ENCODE data around the gene DHX35. TPM values are rescaled to one million over a fixed set of nuclear protein-coding genes. Genes with fewer than 3 reads are reported as not detected.
A peak's percentile ranks its signal among the peaks of the same experiment; 100 is the strongest.

Gene DHX35
- total and polyA plus RNA-seq, 2 of the 13 experiments (the other 11 are each of a cell fraction or from before 2014, with no cell fraction given), result 25.8 to 28.7 TPM

GRCh38 chr20:38999965-39000910 lies 38.1 kb downstream of the DHX35 start (continued):
- no peak for TF ChIP-seq NR2C2 (CRISPR knock-in tag; IDR thresholded peaks at IDR 0.05; ENCODE audit: borderline replicate concordance)
- no peak; the same call in 1 of the 2 replicates for TF ChIP-seq ELF1 (CRISPR knock-in tag; IDR thresholded peaks at IDR 0.05)
- no peak for TF ChIP-seq POGK (CRISPR knock-in tag; conservative IDR thresholded peaks at IDR 0.05)
- no peak for TF ChIP-seq XRCC5 (optimal IDR thresholded peaks at IDR 0.05; ENCODE audit: low read length)
- TF ChIP-seq ZUFSP (CRISPR knock-in tag; IDR thresholded peaks at IDR 0.05; ENCODE audit: borderline replicate concordance), result no peak
- TF ChIP-seq, protein P1, sequence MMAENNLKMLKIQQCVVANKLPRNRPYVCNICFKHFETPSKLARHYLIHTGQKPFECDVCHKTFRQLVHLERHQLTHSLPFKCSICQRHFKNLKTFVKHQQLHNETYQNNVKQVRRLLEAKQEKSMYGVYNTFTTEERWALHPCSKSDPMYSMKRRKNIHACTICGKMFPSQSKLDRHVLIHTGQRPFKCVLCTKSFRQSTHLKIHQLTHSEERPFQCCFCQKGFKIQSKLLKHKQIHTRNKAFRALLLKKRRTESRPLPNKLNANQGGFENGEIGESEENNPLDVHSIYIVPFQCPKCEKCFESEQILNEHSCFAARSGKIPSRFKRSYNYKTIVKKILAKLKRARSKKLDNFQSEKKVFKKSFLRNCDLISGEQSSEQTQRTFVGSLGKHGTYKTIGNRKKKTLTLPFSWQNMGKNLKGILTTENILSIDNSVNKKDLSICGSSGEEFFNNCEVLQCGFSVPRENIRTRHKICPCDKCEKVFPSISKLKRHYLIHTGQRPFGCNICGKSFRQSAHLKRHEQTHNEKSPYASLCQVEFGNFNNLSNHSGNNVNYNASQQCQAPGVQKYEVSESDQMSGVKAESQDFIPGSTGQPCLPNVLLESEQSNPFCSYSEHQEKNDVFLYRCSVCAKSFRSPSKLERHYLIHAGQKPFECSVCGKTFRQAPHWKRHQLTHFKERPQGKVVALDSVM (CRISPR knock-in tag; IDR thresholded peaks at IDR 0.05), result no peak
- TF ChIP-seq, protein P2, sequence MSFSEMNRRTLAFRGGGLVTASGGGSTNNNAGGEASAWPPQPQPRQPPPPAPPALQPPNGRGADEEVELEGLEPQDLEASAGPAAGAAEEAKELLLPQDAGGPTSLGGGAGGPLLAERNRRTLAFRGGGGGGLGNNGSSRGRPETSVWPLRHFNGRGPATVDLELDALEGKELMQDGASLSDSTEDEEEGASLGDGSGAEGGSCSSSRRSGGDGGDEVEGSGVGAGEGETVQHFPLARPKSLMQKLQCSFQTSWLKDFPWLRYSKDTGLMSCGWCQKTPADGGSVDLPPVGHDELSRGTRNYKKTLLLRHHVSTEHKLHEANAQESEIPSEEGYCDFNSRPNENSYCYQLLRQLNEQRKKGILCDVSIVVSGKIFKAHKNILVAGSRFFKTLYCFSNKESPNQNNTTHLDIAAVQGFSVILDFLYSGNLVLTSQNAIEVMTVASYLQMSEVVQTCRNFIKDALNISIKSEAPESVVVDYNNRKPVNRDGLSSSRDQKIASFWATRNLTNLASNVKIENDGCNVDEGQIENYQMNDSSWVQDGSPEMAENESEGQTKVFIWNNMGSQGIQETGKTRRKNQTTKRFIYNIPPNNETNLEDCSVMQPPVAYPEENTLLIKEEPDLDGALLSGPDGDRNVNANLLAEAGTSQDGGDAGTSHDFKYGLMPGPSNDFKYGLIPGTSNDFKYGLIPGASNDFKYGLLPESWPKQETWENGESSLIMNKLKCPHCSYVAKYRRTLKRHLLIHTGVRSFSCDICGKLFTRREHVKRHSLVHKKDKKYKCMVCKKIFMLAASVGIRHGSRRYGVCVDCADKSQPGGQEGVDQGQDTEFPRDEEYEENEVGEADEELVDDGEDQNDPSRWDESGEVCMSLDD (CRISPR knock-in tag; IDR thresholded peaks at IDR 0.05; ENCODE audit: borderline replicate concordance), result no peak
- no peak for TF ChIP-seq MAFG (CRISPR knock-in tag; IDR thresholded peaks at IDR 0.05)
- no peak for TF ChIP-seq GABPB1 (CRISPR knock-in tag; IDR thresholded peaks at IDR 0.05)
- TF ChIP-seq MED13 (CRISPR knock-in tag; IDR thresholded peaks at IDR 0.05), result no peak
- no peak for TF ChIP-seq ZNF776 (CRISPR knock-in tag; IDR thresholded peaks at IDR 0.05)
- no peak for TF ChIP-seq PBX3 (CRISPR knock-in tag; IDR thresholded peaks at IDR 0.05; ENCODE audit: borderline replicate concordance)
- TF ChIP-seq, protein P3, sequence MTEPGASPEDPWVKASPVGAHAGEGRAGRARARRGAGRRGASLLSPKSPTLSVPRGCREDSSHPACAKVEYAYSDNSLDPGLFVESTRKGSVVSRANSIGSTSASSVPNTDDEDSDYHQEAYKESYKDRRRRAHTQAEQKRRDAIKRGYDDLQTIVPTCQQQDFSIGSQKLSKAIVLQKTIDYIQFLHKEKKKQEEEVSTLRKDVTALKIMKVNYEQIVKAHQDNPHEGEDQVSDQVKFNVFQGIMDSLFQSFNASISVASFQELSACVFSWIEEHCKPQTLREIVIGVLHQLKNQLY (CRISPR knock-in tag; IDR thresholded peaks at IDR 0.05), result no peak
- peak; percentile 70; the same call in 1 of the 2 replicates for TF ChIP-seq ZBTB25 (CRISPR knock-in tag; IDR thresholded peaks at IDR 0.05)
- TF ChIP-seq KAT7 (CRISPR knock-in tag; IDR thresholded peaks at IDR 0.05; ENCODE audit: borderline replicate concordance), result no peak
- TF ChIP-seq ZNF326 (CRISPR knock-in tag; IDR thresholded peaks at IDR 0.05; ENCODE audit: borderline replicate concordance), result no peak

Data from HepG2 (cell line).